HG02943 (cell line): ENCODE data around the gene PDK1.

Experiments
- ATAC-seq: cut with Tn5 transposase; IDR thresholded peaks from one replicate; pipeline ENCODE4 v1.9.1; 2021; ENCODE audit warnings: mild to moderate bottlenecking, low read depth, moderate library complexity; ENCODE audit not compliant: unreplicated experiment

The PDK1 gene

DNA sequence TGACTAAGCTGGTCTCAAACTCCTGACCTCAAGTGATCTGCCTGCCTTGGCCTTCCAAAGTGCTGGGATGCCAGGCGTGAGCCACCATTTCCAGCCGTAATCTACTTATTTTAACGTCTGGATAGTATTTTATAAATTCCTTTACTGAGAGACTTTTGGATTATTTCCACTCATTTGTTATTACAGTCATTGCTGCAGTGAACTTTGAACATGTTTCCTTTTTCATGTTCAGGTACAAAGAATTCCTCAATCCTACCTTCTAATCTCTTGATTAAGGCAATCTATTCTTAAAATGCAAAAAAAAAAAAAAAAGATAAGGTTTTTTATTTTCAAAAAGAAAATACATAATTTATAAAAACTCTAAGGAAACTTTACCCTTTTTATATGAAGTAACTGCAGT lies 78.6 kb downstream of the PDK1 start:
- ATAC-seq = no peak

DNA sequence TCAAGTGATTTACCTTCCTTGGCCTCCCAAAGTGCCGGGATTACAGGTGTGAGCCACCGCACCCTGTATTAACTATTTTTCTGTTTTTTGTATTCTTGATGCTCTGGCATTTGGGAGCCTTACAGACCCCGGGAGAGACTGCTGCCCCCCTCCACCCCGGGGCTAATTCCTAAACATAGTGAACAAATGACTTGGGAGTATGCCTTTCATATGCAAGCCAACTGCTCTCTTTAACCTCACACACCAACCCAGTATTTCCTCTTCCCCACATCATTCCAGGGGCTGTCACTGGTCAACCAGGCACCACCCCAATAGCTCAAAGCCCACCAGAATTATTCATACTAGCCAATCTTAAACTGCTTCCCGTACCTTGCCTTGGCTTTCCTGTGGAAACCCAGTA lies 79.7 kb downstream of the PDK1 start:
- no peak for ATAC-seq

DNA sequence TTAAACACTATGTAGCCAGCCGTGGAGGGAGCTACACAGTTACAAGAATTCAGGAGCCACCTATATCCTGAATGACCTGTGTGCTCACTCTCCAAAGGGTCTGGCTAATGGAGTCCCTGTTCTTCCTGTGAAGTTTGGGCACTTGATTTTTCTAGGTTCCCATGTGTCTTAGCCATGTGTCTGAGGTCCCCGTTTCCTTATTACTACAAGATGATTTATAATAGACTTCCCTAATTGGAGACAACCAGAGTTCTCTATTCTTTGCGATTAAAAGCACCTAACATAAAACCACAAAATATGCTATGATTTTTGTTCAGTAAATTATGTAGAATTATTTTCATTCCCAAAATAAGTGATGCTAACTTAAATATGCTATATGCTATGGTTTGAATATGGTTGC lies 83.4 kb downstream of the PDK1 start:
- ATAC-seq = no peak

DNA sequence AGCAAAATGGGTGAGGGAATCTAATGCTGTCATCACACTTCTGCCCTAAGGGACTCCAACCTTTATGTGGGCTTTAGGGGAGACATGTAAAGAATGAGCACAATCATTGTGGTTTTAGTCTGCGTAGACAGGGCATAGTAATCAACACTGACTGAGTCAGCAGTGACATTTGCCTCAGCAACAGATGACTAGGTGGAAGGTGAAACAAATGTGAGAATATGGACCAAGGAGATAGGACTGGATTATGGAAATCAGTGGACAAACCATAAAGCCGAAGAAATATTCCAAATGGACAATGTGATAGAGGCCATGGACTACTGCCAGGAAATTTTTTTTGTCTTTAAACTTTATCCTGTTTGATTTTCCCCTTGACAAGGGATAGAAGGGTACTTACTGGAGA lies 83.9 kb downstream of the PDK1 start:
- ATAC-seq = no peak

DNA sequence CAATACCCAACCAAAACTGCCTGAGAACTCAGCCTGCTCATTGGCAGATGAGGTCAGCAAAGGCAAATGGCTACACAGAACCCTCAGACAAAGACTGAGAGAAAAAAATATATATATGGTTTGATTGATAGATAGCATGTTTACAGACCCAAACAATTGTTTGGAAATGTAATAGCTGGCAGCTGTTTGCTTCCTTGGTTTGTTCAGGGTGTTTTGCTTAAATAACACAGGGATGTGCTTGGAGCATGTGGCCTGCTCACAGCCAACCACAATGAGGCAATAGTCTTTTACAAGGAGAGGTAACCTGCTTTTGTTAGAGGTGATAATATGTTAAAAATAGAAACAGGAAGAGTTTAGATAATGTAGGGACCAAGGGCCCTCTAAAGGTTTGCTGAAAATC lies 84.5 kb downstream of the PDK1 start:
- no peak for ATAC-seq

DNA sequence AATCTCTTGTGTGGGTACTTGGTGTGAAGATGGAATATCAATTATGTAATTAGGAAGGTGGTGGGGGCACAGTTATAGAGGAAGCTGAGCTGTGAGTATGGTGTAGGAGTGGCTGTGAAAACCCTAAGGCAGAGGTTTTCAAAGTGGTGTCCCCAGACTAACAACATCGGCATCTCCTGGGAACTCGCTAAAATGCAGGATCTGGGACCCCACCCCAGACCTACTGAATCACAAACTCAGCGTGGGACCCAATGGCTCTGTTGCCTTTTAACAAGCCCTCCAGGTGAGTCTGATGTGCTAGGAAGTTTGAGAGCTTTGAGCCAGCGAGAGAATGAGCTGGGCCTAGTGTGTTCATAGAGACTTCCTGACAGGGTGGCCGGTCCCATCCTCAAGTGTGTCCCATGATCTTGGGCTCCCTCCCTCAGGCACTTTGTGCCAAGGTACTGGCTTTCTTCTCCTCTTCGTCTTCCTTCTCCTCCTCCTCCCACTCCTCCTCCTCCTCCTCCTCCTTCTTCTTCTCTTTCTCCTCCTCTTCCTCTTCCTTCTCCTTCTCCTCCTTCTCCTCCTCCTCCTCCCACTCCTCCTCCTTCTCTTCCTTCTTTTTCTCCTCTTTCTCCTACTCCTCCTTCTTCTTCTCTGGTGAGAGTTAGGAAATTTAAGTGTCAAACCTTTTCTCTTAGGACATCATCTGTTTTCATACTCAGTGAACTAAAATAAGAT lies 86.6 kb downstream of the PDK1 start:
- no peak for ATAC-seq

DNA sequence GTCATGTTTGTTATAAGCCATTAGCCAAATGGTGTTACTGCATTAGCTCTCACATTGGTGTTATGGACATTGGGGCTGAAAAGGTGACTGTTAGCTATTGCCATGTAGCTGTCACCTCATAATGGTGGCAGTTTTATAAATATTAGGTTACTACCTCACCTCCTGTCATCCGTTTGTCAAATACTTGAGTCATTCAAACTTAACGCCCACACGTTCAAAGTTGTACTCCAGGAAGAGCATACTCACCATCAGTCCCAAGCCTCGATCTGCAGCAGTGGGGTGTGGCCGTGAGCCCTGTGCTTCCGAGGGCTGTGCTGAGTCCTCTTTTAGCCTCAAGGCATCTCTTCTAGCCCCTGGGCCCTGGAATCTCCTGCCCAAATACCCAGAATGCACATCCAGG lies 87.3 kb downstream of the PDK1 start:
- ATAC-seq = no peak

DNA sequence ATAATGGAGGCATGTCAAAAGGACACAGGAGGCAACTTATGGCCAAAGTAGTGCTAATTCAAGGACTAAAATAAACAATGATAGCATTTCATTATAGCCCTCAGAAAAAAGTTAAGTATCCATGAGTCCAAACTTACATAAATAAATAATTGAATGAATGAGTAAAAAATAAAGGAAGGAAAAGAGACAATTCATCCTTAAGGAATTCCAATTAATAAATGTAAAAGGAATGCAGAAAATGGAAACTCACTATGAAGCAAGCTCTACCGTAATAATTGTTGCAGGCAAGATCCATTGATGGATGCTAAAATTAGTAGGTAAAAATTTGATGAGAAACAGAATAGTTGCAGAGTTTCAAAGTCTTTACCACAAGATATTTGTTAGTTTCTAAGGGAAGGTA lies 91.5 kb downstream of the PDK1 start:
- no peak for ATAC-seq

DNA sequence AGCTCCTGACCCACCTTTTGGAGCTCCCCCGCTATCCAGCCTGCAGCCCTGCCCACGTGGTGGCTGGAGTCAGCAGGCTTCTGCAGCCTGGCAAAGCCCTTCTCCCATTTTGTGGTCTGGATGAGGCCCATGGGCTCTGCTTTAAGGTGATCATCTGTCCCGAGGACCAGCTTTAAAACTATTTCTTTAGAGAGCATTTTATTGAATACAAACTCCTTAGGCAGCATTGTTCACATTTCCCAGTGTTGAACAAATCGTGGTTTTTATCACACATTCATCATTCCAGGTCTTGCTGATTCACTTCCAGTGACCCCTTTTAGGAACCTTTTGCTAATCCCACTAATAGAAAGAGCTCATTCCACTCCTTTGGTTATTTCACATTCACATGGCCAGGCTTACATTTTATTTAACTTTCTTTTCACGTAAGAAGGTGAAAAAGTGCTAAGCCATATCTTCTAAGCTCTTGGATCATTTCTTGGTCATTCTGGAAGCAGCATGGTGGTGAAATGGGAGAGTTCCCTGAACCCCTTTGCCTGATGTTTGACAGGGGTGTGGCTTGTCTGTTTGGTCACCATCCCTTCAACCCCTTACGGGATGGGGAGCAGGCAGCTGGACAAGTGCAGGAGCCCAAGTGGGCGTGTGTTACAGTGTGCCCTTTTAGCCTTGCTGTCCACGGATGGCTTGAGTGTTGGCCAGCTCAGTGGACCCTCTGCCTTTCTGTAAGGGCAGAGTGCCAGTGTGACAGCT lies 99.4 kb downstream of the PDK1 start:
- ATAC-seq = no peak

DNA sequence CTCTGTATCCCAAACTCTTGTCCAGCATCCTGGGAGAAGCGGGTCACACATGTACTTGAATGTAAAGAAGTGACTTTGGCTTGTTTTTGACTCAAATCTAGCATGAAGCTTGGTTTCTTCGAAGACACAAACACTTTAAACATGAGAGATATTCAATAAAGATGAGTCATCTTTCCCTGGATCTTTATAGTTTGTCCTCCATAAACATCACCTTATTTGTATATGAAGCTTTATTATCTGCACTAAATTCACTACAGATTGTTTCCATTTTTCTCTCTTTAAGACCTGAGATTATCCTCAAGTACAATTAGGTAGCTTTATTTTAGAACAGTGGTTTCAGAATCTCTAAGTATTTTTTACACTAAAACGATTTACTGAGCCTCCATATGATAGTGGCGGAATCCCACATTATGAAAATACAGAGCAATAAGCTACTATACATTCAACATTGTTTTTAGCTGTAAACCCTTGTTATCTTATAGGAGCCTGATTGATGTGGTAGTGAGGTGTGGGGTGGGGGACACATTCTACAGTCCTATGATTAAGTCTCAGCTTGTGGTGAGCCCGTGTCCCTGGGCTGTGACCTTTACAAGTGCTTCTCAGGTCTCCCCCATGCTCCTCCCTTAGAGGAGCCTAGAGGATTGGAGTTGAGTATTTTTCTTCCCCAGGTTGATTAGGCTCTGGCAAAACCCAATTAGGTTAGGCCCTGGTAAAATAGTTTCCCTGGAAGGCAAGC lies 100.1 kb downstream of the PDK1 start:
- ATAC-seq = no peak
